ENCODE data around the gene ADAT3. TPM values are rescaled to one million over a fixed set of nuclear protein-coding genes. Genes with fewer than 3 reads are reported as not detected.
A peak's percentile ranks its signal among the peaks of the same experiment; 100 is the strongest.
"Not testable (repeated sequence)": the region's sequence is repeated elsewhere in the genome, so short reads cannot be mapped to it uniquely, and the experiment has no call there.

Gene ADAT3
- total and polyA plus RNA-seq, 2 experiments from 2014 or later = 2.4 to 11.0 TPM

GRCh38 chr19:1875646-1876495 is 29.3 kb upstream of the ADAT3 start:
- H3K9me3 ChIP-seq (ENCODE audit: low read depth) = no peaks in the 10 kb centered on the region
- peak overlapping the region; percentile 86 for H3K4me3 ChIP-seq
- peaks cover 22% of the 10 kb centered on the region for H4K20me1 ChIP-seq (ENCODE audit: insufficient read depth, poor library complexity, severe bottlenecking)
- H3K36me3 ChIP-seq (replicated peaks; ENCODE audit: insufficient read depth, low read depth) = no peaks in the 10 kb centered on the region
- peak overlapping the region; percentile 97 for H3K4me2 ChIP-seq
- H2AFZ ChIP-seq = no peak overlapping the region
- H3K27ac ChIP-seq = peak overlapping the region; percentile 97
- WGBS (ENCODE audit: low lambda C conversion rate, missing lambda C conversion rate) = under 1% methylated on average over 70 of the region's 87 CpGs
- no peaks in the 10 kb centered on the region for H3K27me3 ChIP-seq
- DNase-seq (ENCODE audit: low spot score) = peak; percentile 97
- peaks cover 27% of the 10 kb centered on the region for H3K4me1 ChIP-seq (ENCODE audit: insufficient read depth)
- peaks cover 58% of the 10 kb centered on the region for H3K79me2 ChIP-seq
- no peaks in the 10 kb centered on the region for H3K9me2 ChIP-seq (replicated peaks; ENCODE audit: insufficient read depth)
- TF ChIP-seq EZH2phosphoT487 (IDR thresholded peaks at IDR 0.05; ENCODE audit: low read depth, severe bottlenecking, unreplicated experiment) = no peak
- no peak for TF ChIP-seq CTCF (IDR thresholded peaks at IDR 0.05; ENCODE audit: poor library complexity)
- no peak for TF ChIP-seq EZH2 (IDR thresholded peaks at IDR 0.05; ENCODE audit: borderline replicate concordance)

- H2AFZ ChIP-seq = not testable (repeated sequence)
- H3K4me1 ChIP-seq (ENCODE audit: insufficient read depth) = peaks cover 27% of the 10 kb centered on the region
These were observed 28.5 kb upstream of the ADAT3 start for GRCh38 chr19:1876496-1877279.

GRCh38 chr19:1877280-1877660 is 27.9 kb upstream of the ADAT3 start:
- not testable (repeated sequence) for H3K9me2 ChIP-seq (replicated peaks; ENCODE audit: insufficient read depth); DNase-seq (ENCODE audit: low spot score); H3K4me3 ChIP-seq; H3K9me3 ChIP-seq (ENCODE audit: low read depth); H2AFZ ChIP-seq; H3K27ac ChIP-seq; H3K36me3 ChIP-seq (replicated peaks; ENCODE audit: insufficient read depth, low read depth); H3K27me3 ChIP-seq
- peaks cover 27% of the 10 kb centered on the region for H3K4me1 ChIP-seq (ENCODE audit: insufficient read depth)
- H3K4me2 ChIP-seq = peak overlapping the region; percentile 97
- H4K20me1 ChIP-seq (ENCODE audit: insufficient read depth, poor library complexity, severe bottlenecking) = peaks cover 29% of the 10 kb centered on the region
- 82% methylated on average over 2 of the region's 47 CpGs for WGBS (ENCODE audit: low lambda C conversion rate, missing lambda C conversion rate)
- H3K79me2 ChIP-seq = peaks cover 51% of the 10 kb centered on the region

More at GRCh38 chr19:1876496-1877279, 28.5 kb upstream of the ADAT3 start:
- Histone ChIP-seq H3K4me3 (peak overlapping the region; percentile 46), H4K20me1 (ENCODE audit: insufficient read depth, poor library complexity, severe bottlenecking) (peaks cover 23% of the 10 kb centered on the region), H3K4me2 (peak overlapping the region; percentile 97), H3K79me2 (peaks cover 51% of the 10 kb centered on the region), H3K27ac (peak overlapping the region; percentile 97)
- not testable (repeated sequence) for H3K9me3 ChIP-seq (ENCODE audit: low read depth); H3K27me3 ChIP-seq; H3K9me2 ChIP-seq (replicated peaks; ENCODE audit: insufficient read depth); H3K36me3 ChIP-seq (replicated peaks; ENCODE audit: insufficient read depth, low read depth)
- DNase-seq (ENCODE audit: low spot score) = peak; percentile 51
- WGBS (ENCODE audit: low lambda C conversion rate, missing lambda C conversion rate) = 14% methylated on average over 37 of the region's 53 CpGs

GRCh38 chr19:1878583-1878982 is 26.6 kb upstream of the ADAT3 start:
- H3K4me2 ChIP-seq; H3K9me3 ChIP-seq (ENCODE audit: low read depth); H3K4me3 ChIP-seq; H3K36me3 ChIP-seq (replicated peaks; ENCODE audit: insufficient read depth, low read depth); H3K9me2 ChIP-seq (replicated peaks; ENCODE audit: insufficient read depth); H2AFZ ChIP-seq; H3K27me3 ChIP-seq; H3K27ac ChIP-seq; DNase-seq (ENCODE audit: low spot score): not testable (repeated sequence)
- peaks cover 51% of the 10 kb centered on the region for H3K79me2 ChIP-seq
- WGBS (ENCODE audit: low lambda C conversion rate, missing lambda C conversion rate) = 98% methylated on average over 7 of the region's 8 CpGs
- peaks cover 37% of the 10 kb centered on the region for H4K20me1 ChIP-seq (ENCODE audit: insufficient read depth, poor library complexity, severe bottlenecking)
- peaks cover 33% of the 10 kb centered on the region for H3K4me1 ChIP-seq (ENCODE audit: insufficient read depth)

- not testable (repeated sequence) for H3K36me3 ChIP-seq (replicated peaks; ENCODE audit: insufficient read depth, low read depth); H3K4me3 ChIP-seq; H3K27me3 ChIP-seq; H3K4me2 ChIP-seq; H2AFZ ChIP-seq; H3K9me2 ChIP-seq (replicated peaks; ENCODE audit: insufficient read depth); H3K9me3 ChIP-seq (ENCODE audit: low read depth); DNase-seq (ENCODE audit: low spot score); H3K27ac ChIP-seq
- peaks cover 39% of the 10 kb centered on the region for H4K20me1 ChIP-seq (ENCODE audit: insufficient read depth, poor library complexity, severe bottlenecking)
- H3K4me1 ChIP-seq (ENCODE audit: insufficient read depth) = peaks cover 28% of the 10 kb centered on the region
- peaks cover 51% of the 10 kb centered on the region for H3K79me2 ChIP-seq
- 97% methylated on average over 17 of the region's 17 CpGs for WGBS (ENCODE audit: low lambda C conversion rate, missing lambda C conversion rate)
These were observed 25.2 kb upstream of the ADAT3 start for GRCh38 chr19:1879982-1880381.
